Activated naive CD4-positive, alpha-beta T cell treated with anti-CD3 and anti-CD28 coated beads for 36 hours (primary cell): ENCODE measurements around the gene PRPS1L1. TPM values are rescaled to one million over a fixed set of nuclear protein-coding genes. Genes with fewer than 3 reads are reported as not detected.

Experiments
- CTCF ChIA-PET: fragments of 350-600 bp; sonication (Branson Sonifier 250); formaldehyde crosslinking; loops from one replicate; lab custom pipeline; 2021; ENCODE audit warnings: antibody characterized with exemption; lab: Charles Lee
- DNase-seq: peaks from one replicate; pipeline ENCODE4 v3.0.0-alpha.2; 2020
- H3K27ac Mint-ChIP-seq: one replicate; pipeline ENCODE4 v1.8.0; 2021; ENCODE audit warnings: mild to moderate bottlenecking, mixed read lengths
- H3K27me3 Mint-ChIP-seq: one replicate; pipeline ENCODE4 v1.8.0; 2021; ENCODE audit warnings: low read depth, mixed read lengths
- H3K36me3 Mint-ChIP-seq: one replicate; pipeline ENCODE4 v1.8.0; 2021; ENCODE audit warnings: low read depth, mixed read lengths
- H3K4me1 Mint-ChIP-seq: one replicate; pipeline ENCODE4 v1.8.0; 2021; ENCODE audit warnings: low read depth, mixed read lengths
- H3K4me3 Mint-ChIP-seq: one replicate; pipeline ENCODE4 v1.8.0; 2021; ENCODE audit warnings: mild to moderate bottlenecking, moderate library complexity, mixed read lengths
- H3K9me3 Mint-ChIP-seq: one replicate; pipeline ENCODE4 v1.8.0; 2021; ENCODE audit warnings: mixed read lengths
- intact Hi-C: fragments of 100-400 bp; cut with micrococcal nuclease; formaldehyde crosslinking; loops from one replicate; pipeline ENCODE4 v1.15.1; 2023
- total RNA-seq, 2 experiments: library from RNA; stranded (reverse); gene quantifications; one replicate each; pipeline ENCODE4 v1.2.3, GENCODE V29; 2021

Gene PRPS1L1
- not detected for total RNA-seq

DNA sequence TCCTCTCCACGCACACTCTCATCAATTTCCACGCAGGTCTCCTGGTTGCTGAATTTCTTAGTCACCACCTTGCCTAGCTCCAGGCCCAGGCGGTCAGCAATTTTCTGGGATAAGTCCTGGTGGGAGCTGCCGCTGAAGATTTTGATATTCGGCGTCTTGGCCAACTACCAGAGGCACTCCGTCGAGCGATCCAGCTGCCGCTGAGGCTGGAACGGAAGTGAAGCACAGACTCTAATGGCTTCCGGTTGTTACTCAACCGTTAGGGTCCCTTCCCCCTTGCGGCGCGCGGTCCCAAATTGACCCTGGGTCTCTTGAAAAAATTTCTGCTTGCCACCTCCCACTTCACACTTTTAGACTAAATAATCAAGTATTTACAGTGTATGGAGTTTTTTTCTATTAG lies at the start of gene PRPS1L1:
PRPS1L1 (minus strand) TSS at position 219 of the 400 bp plus-strand sequence.
- Mint-ChIP-seq H3K27ac (no peak within 1 kb of the TSS), H3K36me3 (no peaks in the 10 kb centered on the region), H3K27me3 (peaks cover 6% of the 10 kb centered on the region), H3K4me3 (no peak within 1 kb of the TSS), H3K9me3 (no peaks in the 10 kb centered on the region), H3K4me1 (no peaks in the 10 kb centered on the region)
- intact Hi-C loops, result no loop called here
- CTCF ChIA-PET, result no interaction called here
- no peak for DNase-seq

DNA sequence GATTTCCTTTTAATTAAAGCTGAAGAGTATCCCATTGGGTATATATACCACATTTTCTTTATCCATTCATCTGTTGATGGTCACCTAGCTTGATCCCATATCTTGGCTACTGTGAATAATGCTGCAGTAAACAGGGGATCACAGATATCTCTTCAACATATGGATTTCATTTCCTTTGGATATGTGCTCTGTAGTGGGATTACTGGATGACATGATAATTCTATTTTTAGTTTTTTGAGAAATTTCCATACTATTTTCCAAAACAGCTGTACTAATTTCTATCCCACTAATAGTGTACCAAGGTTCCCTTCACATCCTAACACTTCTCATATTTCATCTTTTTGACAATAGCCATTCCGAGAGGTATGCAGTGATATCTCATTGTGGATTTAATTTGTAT lies 48.8 kb upstream of the PRPS1L1 start:
- Mint-ChIP-seq H3K4me1 (no peaks in the 10 kb centered on the region), H3K4me3 (no peak overlapping the region), H3K27me3 (peaks cover 3% of the 10 kb centered on the region), H3K36me3 (no peaks in the 10 kb centered on the region), H3K9me3 (peaks cover 5% of the 10 kb centered on the region), H3K27ac (no peak overlapping the region)
- DNase-seq, result no peak
- intact Hi-C loops, result no loop called here
- CTCF ChIA-PET, result interaction anchor here (0.7 kb wide), 1 partner anchor 12 kb away, joined by 3 read pairs; no protein-coding TSS in a partner anchor

DNA sequence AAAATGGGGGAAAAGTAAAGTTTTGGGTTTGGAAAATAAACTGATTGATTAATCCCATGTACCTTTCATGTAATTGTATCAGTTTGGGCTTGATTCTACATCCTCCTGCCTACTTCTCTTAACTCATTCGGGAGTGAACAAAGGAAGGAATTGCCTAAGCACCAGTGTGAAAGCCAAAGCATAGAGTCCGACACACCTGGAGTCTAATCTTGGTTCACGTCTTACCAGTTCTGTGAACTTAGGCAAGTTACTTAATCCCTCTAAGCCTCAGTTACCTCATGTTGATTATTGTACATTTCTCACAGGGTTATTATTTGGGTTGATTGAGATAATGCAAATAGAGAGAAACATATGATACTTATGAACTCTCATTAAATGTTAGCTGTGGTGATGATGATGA lies 41.1 kb upstream of the PRPS1L1 start:
- H3K9me3 Mint-ChIP-seq, result no peaks in the 10 kb centered on the region
- H3K27ac Mint-ChIP-seq, result no peak overlapping the region
- DNase-seq, result no peak
- no peaks in the 10 kb centered on the region for H3K27me3 Mint-ChIP-seq
- no peaks in the 10 kb centered on the region for H3K4me1 Mint-ChIP-seq
- H3K4me3 Mint-ChIP-seq, result no peak overlapping the region
- no peaks in the 10 kb centered on the region for H3K36me3 Mint-ChIP-seq
- CTCF ChIA-PET, result no interaction called here
- intact Hi-C loops, result no loop called here

DNA sequence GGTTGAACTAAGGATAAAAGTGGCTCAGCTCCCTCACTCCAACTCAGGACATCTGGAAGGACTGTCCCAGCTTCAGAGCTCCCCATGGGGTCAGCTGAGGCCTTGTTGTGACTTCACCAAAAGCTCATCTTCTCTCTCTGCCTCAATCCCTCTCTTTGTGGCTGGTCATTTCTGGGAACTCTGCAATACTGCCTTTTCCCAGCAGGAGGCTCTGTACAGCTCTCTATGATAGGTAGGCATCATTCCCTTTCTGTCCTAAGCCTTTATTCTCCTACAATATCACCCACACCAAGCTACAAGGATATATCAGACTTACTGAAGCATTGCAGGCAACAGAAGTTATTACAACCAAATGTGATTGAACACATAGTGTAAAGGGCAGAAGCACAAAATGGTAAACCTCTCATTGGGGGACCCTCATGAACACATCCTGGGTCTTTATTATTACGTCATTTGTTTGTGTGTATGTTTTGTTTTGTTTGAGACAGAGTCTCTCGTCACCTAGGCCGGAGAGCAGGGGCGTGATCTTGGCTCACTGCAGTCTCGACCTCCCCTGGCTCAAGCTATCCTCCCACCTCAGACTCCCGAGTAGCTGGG lies 36.7 kb upstream of the PRPS1L1 start:
- Mint-ChIP-seq H3K4me3 (no peak overlapping the region), H3K9me3 (no peaks in the 10 kb centered on the region), H3K27me3 (no peaks in the 10 kb centered on the region), H3K27ac (no peak overlapping the region), H3K36me3 (no peaks in the 10 kb centered on the region), H3K4me1 (no peaks in the 10 kb centered on the region)
- peak; percentile 27 for DNase-seq
- CTCF ChIA-PET, result interaction anchor here (0.6 to 1.6 kb wide), 7 partner anchors 12 to 383 kb away, joined by 3 to 7 read pairs (median 4); no protein-coding TSS in a partner anchor
- intact Hi-C loops, result loop anchor here (1.0 kb wide), 1 partner anchor 281 kb away; no protein-coding TSS in a partner anchor

DNA sequence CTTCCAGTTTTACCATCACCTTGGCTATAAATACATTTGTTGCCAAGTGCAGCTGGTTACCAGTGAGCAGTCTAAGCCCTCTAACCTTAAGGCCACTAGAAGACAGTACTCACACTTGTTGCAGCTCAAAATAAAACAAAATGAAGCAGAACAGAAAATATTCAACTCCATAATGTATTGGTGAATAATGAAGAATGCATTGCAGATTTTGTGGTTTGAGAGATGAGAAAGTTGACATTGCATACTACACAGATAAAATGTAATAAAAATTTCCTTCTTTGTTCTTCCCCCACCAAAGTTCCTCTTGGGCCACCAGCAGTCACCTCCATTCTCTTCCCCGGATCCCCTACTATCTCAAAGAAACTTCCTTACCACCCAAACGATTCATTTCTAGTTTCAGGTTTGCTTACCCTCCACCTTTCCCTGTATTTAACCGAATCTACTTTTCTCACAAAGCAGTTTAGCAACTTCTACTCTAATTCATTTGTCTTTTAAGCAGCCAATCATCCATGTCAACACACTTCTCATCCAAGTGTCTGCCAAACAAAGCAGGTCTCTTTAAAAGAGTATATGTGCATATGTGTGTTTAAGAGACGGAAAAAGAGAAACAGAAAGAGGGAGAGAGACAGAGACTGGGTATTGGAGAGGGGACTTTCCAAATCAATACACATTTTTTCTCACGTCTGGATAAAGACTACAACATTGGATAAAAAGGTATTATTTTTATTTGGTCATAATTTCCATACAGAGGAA lies 35.7 kb upstream of the PRPS1L1 start:
- Mint-ChIP-seq H3K27ac (no peak overlapping the region), H3K36me3 (no peaks in the 10 kb centered on the region), H3K27me3 (no peaks in the 10 kb centered on the region), H3K4me1 (no peaks in the 10 kb centered on the region), H3K4me3 (no peak overlapping the region), H3K9me3 (no peaks in the 10 kb centered on the region)
- intact Hi-C loops, result loop anchor here (2.0 kb wide), 1 partner anchor 257 kb away; no protein-coding TSS in a partner anchor
- no peak for DNase-seq
- CTCF ChIA-PET, result interaction anchor here (1.0 to 1.4 kb wide), 5 partner anchors 13 to 382 kb away, joined by 3 to 7 read pairs (median 3); no protein-coding TSS in a partner anchor

DNA sequence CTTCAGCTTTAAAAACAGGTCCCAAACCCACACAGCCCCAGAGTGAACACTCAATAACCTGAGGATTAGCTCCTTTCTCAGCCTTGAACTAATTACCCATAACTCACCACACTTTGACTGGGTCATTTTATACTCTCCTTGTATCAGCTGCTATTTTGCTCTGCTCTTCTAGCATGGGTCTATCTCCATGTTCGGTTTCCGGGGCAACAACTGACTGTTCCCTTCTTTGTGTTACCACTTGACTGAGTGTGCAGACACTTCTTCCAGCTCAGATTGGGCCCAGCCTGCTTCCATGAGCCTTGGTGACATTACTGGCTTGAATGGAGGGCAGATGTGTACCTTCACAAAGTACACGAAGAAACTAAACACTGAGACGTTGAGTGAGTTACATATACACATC lies 31.5 kb upstream of the PRPS1L1 start:
- H3K36me3 Mint-ChIP-seq, result no peaks in the 10 kb centered on the region
- intact Hi-C loops, result no loop called here
- H3K27me3 Mint-ChIP-seq, result peaks cover 7% of the 10 kb centered on the region
- no peaks in the 10 kb centered on the region for H3K9me3 Mint-ChIP-seq
- no peak overlapping the region for H3K4me3 Mint-ChIP-seq
- no peak overlapping the region for H3K27ac Mint-ChIP-seq
- H3K4me1 Mint-ChIP-seq, result no peaks in the 10 kb centered on the region
- CTCF ChIA-PET, result interaction anchor here (0.5 kb wide), 1 partner anchor 206 kb away, joined by 3 read pairs; no protein-coding TSS in a partner anchor
- DNase-seq, result no peak

DNA sequence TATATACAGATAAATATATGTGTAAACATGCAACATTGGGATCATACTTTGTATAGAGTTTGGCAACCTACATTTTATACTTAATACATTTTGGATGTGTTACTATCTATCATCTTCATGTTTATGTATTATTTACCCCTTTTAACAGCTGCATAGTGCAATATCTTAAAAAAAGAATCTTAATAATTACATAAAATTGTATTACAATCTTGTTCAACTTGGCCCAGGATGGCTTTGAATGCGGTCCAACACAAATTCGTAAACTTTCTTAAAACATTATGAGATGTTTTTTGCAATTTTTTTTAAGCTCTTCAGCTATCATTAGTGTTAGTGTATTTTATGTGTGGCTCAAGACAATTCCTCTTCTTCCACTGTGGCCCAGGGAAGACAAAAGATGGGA lies 26.3 kb upstream of the PRPS1L1 start:
- CTCF ChIA-PET, result no interaction called here
- Mint-ChIP-seq H3K36me3 (no peaks in the 10 kb centered on the region), H3K4me1 (no peaks in the 10 kb centered on the region), H3K9me3 (no peaks in the 10 kb centered on the region), H3K4me3 (no peak overlapping the region), H3K27ac (no peak overlapping the region), H3K27me3 (peaks cover 14% of the 10 kb centered on the region)
- intact Hi-C loops, result no loop called here
- DNase-seq, result no peak

DNA sequence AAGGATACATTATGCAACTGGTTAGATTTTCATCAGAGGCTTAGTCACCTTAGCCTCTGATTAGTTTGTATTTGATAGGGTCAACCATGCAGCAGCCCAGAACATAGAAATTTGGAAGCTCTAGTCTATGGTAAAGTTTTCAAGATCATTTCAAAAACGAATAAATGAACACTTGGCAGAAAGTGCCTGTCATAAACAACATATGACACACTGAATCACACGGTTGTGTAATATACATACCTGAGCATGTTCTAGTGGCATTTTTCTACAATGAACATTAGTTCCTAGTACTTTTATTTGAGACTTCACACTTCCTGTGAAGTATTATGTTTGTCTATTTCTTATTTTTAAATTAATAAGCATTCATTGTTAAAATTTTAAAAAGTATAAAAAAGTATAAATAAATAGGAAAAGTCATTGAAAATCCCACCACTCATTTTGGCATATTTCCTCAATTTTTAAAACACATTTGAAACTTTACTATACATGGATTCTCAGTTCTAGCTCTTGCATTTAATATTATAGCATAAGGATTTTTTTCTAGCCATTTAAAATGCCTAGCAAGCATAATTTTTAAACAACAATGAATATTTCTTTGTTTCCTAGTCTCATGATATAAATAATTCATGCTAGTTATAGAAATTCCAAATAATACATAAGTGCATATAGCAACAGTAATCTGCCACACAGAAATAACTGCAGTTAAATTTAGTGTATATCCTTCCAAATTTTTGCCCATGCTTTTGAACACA lies 25.7 kb upstream of the PRPS1L1 start:
- intact Hi-C loops, result no loop called here
- DNase-seq, result no peak
- H3K27me3 Mint-ChIP-seq, result peaks cover 14% of the 10 kb centered on the region

DNA sequence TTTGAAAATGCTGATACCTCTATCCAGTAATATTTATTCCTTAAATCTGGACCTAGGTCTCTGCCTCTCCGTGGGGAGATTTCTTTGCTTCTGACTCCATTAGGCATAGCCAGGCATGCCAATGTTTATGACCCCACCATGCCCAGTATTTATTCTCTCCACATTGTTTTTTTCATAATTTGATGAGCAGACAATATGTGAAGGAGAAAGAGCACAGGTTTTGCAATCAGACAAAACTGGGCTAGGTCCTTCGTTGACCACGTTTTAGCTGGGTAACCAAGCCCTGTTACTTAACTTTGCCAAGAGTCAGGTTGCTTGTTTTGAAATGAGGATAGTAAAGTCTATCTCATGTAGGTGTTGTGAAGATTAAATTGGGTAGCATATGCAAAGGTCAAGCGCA lies 21.6 kb upstream of the PRPS1L1 start:
- H3K4me3 Mint-ChIP-seq, result no peak overlapping the region
- CTCF ChIA-PET, result interaction anchor here (0.6 kb wide), 1 partner anchor 60 kb away, joined by 3 read pairs; no protein-coding TSS in a partner anchor
- intact Hi-C loops, result no loop called here
- H3K27ac Mint-ChIP-seq, result no peak overlapping the region
- H3K4me1 Mint-ChIP-seq, result no peaks in the 10 kb centered on the region
- no peaks in the 10 kb centered on the region for H3K36me3 Mint-ChIP-seq
- no peaks in the 10 kb centered on the region for H3K9me3 Mint-ChIP-seq
- DNase-seq, result no peak
- peaks cover 10% of the 10 kb centered on the region for H3K27me3 Mint-ChIP-seq

More for the DNA sequence above, 25.7 kb upstream of the PRPS1L1 start:
- Mint-ChIP-seq H3K4me3 (no peak overlapping the region), H3K9me3 (no peaks in the 10 kb centered on the region), H3K36me3 (no peaks in the 10 kb centered on the region), H3K4me1 (no peaks in the 10 kb centered on the region), H3K27ac (no peak overlapping the region)
- CTCF ChIA-PET, result no interaction called here

DNA sequence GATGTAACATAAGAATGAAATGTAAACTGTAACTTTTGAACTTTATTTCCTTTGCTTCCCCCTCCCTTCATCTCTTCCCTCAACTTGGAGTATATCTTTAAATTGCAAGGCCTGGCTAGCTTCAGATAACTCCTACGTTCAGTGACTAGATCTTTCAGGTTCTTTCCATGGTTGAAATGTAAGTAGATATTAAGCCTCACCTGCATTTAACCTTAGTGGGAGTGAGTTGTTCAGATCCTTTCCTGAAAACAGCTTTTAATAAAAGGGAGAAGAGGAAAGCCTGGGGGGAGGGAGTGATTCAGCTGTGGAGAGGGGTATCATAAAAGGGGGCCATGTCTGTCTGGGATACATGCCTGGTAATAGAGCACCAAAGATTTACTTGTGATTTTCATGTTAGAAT lies 19.0 kb upstream of the PRPS1L1 start:
- peaks cover 5% of the 10 kb centered on the region for H3K27me3 Mint-ChIP-seq
- DNase-seq, result no peak
- H3K27ac Mint-ChIP-seq, result no peak overlapping the region
- peaks cover 2% of the 10 kb centered on the region for H3K36me3 Mint-ChIP-seq
- intact Hi-C loops, result no loop called here
- H3K4me1 Mint-ChIP-seq, result no peaks in the 10 kb centered on the region
- H3K4me3 Mint-ChIP-seq, result no peak overlapping the region
- CTCF ChIA-PET, result no interaction called here
- H3K9me3 Mint-ChIP-seq, result peaks cover 3% of the 10 kb centered on the region

DNA sequence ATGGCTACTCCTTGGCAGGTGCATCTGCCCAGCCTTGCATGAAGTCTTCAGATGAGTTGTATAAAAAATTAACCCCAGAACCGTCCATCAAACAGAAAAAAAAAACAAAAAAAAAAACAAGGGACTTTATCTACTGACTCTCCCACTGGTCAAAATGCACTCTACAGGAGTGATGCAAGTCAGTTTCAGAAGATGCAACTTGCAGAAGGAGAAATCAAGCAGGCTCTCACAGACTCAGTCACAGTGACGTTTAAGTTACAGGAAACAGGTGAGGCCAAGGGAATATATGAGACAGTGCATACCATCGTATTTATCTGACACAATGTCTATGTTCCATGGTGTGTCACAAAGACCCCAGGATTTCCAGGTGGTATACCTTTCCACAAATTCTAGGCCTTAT lies 17.5 kb upstream of the PRPS1L1 start:
- peaks cover 3% of the 10 kb centered on the region for H3K27me3 Mint-ChIP-seq
- CTCF ChIA-PET, result interaction anchor here (0.6 to 1.3 kb wide), 4 partner anchors 18 to 277 kb away, joined by 3 read pairs; no protein-coding TSS in a partner anchor
- peaks cover 3% of the 10 kb centered on the region for H3K9me3 Mint-ChIP-seq
- no peak overlapping the region for H3K27ac Mint-ChIP-seq
- peaks cover 2% of the 10 kb centered on the region for H3K36me3 Mint-ChIP-seq
- no peaks in the 10 kb centered on the region for H3K4me1 Mint-ChIP-seq
- intact Hi-C loops, result no loop called here
- H3K4me3 Mint-ChIP-seq, result no peak overlapping the region
- DNase-seq, result no peak

DNA sequence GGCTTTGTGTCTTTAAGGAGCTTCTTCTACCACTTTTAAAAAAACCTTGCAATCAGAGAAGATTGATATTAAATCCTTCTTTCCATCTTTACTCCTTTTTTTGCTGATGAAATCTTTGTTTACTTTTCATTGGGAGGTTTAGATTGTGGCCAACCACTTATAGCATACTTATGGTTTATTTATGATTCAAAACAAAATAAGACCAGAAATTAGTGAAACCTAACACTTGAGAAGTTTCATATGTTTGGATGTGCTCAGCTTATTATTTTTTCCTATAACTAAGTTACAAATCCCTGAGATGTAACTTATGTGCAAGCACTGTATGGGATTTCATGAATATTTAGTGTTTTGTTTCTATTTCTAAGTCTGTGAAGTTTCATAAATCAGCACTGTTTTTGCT lies 13.5 kb upstream of the PRPS1L1 start:
- H3K27ac Mint-ChIP-seq, result no peak overlapping the region
- CTCF ChIA-PET, result interaction anchor here (0.7 kb wide), 1 partner anchor 704 kb away, joined by 3 read pairs; no protein-coding TSS in a partner anchor
- peaks cover 2% of the 10 kb centered on the region for H3K36me3 Mint-ChIP-seq
- peaks cover 3% of the 10 kb centered on the region for H3K9me3 Mint-ChIP-seq
- no peaks in the 10 kb centered on the region for H3K4me1 Mint-ChIP-seq
- intact Hi-C loops, result no loop called here
- no peak overlapping the region for H3K4me3 Mint-ChIP-seq
- DNase-seq, result no peak
- peaks cover 3% of the 10 kb centered on the region for H3K27me3 Mint-ChIP-seq
